GM19395 (cell line): ENCODE results near the gene ATP8B3.

Experiments used
- ATAC-seq: cut with Tn5 transposase; IDR thresholded peaks from one replicate; pipeline ENCODE4 v1.9.1; 2021; ENCODE audit warnings: mild to moderate bottlenecking, moderate library complexity; ENCODE audit not compliant: unreplicated experiment

ATP8B3 gene

GRCh38 chr19:1811942-1812425 is at the start of gene ATP8B3:
Gene ATP8B3 (minus strand): TSS chr19:1812276. CDS start chr19:1811736, 540 bp downstream.
- ATAC-seq = no peak

- ATAC-seq = no peak
These were observed 49.5 kb upstream of the ATP8B3 start for GRCh38 chr19:1861599-1862031.

DNA sequence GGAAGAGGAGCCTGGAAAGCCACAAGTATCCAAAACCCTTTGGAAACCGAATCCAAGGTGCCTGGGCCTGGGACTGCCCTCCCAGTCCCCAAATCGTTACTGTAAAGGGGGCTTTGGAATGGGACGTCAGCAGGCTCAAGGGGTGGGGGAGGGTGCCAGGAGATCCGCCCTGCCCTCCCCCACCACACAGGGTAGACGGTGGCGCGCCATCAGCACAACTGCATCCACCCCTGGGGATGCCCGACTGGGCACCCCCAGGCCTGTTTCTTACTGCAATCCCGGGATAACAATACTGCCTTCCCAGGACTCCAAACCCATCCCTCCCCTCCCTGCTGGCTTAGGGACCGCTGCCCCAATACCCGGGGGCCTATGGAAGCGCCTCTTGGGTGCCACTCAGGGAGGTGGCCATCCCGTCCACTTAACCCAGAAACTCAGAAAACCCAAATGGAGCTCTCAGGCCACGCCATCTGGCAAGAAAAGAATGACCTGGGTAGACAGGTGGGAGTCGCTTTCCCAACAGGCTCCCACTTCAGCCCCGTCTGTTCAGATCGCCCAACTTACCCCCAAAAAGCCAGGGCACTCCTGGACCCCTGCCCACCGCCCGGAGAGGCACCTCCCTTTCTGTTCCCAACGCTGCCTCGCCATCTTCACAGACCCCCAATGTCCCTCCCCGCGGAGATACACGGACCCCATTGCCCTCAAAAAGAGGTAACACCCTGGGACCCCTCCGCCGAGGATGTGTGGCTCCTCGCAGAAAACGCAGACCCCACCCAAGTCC is 48.9 kb upstream of the ATP8B3 start:
- ATAC-seq = no peak

DNA sequence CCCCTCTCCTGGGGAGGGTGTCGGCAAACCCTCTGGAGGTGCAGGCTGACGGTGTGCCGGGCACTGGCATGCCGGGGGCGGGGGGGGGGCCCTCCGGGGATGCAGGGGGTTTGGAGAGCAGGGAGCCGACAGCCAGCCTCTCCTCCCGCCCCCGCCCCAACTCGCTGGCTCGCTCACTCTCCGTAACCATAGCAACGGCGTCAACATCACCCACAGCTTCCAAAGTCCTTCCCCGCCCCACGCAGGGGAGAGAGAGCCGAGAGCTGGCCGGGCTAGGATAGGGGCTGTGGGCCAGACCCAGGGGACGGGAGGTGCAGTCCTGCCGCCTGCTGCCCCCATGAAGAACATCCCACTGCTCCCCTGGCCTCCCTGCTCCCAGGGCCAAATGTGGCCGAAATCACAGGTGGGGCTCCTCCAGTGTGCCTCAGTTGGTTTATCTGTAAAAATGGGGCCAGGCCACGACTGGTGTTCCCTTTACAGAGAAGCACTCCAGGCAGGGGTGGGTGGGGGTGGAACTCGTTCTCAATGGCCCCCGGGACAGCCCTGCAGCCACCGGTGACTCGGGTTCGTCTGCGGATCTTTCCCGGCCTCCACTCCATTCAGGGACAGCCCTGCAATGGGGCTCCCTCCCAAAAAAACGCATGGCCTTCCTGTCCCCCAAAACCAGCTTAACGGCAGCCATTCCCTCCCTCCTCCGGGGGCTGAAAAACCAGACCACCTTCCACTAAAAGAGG is 48.1 kb upstream of the ATP8B3 start:
- ATAC-seq = no peak

DNA sequence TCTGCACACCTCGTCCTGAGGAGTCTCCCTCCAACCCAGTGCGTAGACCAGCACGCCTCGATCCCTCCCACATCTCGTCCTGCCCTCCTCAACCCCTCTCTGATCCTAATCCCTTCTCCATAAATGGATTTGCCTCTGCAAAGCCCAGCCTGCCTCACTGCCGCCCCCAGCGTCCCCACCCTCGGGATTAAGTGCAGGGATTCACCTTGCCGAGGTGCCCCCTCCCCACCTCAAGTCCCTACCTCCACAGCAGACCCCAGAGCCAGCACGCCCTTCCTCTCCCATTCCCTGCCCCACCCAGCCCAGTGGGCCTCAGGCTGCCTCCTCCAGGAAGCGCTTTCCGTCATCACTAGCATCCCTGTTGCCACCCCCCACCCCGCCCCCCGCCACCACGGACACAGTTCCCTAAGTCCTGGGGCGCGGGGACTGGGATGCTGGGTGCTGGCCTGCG is 47.3 kb upstream of the ATP8B3 start:
- ATAC-seq = no peak

DNA sequence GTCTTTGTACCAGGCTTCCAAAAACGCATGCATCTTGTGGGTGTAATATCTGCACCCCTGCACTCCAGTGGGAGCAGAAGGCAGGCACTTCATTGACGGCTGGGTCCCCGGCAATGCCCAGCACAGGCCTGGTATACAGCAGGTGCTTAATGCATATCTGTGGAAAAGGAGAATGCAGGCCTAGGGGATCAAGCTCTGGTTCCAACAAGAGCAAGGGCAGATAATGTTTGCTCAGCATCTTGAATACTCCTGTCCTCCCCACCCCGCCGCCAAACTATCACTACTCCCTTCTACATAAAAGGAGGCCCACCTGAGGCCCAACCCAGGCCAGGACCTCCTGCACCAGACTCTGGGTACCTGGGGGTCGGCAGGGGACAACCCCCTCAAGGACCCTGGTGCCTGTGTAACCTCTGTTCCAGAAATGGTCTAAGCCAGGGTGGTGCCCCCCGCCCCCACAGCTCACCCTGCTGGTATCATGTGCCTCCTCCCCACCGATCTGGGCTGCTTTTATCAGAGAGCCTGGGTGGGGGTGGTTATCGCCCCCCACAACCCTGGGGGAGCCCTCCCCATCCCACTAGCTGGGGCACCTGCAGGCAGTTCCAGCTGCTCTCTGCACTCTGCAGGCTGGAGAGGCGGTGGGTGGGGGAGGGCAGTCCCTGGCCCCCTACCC is 46.5 kb upstream of the ATP8B3 start:
- ATAC-seq = no peak

DNA sequence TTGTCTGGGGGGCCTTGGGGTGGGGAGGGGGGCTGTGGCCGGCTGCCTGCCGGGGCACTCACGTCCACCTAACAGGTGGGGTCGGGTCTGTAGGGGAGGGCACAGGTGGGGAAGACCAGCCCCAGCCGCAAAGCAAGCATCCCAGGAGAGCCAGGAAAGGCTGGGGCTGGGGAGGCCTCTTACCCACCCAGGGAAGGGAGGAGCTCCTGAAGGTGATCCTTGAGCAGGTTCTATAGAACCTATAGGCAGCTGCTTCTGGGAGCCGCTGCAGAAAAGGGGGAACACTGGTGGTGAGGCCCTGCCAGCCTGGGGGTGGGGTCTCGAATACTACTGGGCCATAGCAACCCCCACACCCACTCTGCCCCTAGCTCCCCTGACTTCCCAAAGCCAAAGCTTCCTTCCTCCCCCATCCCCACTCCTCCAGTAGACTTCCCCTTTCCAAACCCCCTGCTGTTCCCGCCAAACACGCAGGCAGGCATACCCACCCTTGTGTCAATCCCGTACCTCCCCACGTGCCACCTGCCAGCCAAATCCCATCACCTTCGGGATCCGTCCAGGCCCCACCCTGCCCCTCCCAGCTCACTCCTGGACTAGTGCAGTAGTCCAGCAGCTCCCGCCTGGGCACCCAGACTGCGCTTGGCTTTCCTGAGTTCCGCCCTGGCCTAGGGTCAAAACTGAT is 45.7 kb upstream of the ATP8B3 start:
- ATAC-seq = no peak

GRCh38 chr19:1856698-1857603 is 44.9 kb upstream of the ATP8B3 start:
- no peak for ATAC-seq

GRCh38 chr19:1856345-1856697 is 44.2 kb upstream of the ATP8B3 start:
- no peak for ATAC-seq

DNA sequence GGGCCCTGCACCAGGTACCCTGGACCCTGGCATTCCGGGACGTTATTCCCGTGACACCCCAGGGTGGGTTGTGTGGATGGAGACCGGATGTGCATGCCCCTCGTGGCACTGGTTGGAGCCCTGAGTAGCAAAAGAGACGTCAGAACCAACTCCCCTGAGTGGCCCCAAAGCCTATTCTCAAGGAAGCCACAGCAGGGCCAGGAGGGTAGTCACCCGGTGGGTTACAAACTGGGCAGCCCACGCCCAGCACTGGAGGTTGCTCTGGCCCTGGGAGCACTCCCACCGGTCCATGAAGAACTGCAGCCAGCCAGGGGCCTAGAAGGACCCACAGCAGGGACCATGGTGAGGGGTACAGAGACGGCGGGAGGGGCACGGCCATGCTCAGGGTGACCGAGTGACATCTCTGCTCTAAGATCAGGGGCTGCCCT is 43.8 kb upstream of the ATP8B3 start:
- ATAC-seq = no peak

DNA sequence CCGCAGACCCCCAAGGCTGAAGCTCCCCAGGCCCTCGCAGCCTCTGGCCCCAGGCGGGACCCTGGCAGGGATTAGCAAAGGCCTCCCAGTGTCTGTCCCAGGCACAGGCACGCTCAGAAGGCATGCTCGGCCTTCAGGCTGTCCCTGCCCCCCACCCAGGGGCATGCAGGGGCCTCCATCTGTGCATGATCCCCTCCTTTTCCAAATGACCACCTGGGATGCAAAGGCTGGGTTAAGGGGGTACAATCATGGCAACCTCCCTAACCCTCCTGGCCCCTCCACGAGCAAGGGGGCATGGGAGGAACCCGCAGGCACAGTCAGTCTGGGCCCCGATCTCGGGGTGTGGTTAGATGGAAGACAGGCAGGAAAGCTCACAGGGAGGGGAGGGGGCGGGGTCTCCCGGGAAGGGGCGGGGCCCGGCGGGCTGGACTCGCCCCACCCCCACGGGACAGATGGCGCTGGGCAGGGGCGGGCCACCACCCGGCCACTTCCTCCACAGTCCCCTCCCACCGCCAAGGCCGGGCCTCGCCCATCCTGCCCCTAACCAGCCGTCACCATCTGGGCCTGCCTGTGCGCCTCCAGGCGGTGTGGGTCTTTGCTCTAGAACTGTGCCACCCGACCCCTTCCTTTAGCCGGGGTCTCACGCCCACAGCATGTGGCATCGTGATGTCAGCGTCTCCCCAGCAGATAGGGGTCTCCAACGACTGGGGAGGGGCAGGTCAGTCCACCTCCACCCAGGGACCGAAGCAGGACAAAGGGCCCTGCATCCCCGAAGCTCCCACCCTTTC is 43.2 kb upstream of the ATP8B3 start:
- no peak for ATAC-seq

DNA sequence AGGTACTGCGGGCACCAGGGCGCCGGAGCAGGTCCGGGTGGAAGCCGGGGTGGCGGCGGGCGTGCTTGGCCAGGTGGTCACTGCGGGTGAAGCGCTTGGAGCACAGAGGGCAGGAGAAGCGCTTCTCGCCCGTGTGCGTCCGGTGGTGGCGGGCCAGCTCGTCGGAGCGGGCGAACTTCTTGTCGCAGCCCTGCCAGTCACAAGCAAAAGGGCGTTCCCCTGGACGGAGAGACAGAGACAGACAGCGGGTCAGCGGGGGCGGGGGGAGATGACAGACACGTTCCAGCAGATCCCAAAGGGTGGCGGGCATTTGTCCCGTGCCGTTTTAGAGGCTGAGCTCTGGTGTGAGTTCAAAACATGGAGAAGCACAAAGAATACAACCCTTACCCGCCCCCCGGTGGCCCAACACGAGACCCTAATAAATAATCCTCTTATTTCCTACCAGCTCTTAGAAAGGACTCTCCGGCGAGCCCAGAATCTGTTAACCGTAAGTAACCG is 42.5 kb upstream of the ATP8B3 start:
- ATAC-seq = no peak

DNA sequence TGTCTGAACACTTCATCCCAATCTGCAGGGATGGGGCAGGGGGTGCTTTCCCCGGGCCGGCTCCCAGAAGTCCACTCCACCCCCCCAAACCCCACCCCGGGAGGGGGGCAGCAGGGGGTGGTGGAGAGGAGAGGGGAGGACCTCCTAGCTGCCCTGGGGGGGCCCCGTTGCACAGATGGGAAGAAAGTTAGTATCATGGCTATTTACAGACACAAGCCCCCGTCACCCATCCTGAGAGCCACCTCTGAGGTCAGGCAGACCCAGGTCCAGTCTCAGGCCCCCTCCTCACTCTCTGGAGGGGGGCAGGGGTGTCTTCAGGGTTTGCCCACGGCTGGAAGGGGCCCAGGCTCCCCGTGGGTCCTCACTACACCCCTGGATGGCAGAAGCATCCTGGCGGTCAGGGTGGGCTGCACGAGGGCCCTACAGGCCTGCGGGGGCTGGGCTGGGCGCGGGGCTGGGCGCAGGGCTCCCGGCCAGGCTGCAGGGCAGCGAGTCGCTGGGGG is 42.0 kb upstream of the ATP8B3 start:
- ATAC-seq = no peak

GRCh38 chr19:1853295-1854038 is 41.4 kb upstream of the ATP8B3 start:
- no peak for ATAC-seq

- no peak for ATAC-seq
These were observed 40.6 kb upstream of the ATP8B3 start for GRCh38 chr19:1852581-1853128.

- ATAC-seq = no peak
These were observed 39.8 kb upstream of the ATP8B3 start for GRCh38 chr19:1851654-1852580.
